ENCODE data around the gene SLC45A1.

DNA sequence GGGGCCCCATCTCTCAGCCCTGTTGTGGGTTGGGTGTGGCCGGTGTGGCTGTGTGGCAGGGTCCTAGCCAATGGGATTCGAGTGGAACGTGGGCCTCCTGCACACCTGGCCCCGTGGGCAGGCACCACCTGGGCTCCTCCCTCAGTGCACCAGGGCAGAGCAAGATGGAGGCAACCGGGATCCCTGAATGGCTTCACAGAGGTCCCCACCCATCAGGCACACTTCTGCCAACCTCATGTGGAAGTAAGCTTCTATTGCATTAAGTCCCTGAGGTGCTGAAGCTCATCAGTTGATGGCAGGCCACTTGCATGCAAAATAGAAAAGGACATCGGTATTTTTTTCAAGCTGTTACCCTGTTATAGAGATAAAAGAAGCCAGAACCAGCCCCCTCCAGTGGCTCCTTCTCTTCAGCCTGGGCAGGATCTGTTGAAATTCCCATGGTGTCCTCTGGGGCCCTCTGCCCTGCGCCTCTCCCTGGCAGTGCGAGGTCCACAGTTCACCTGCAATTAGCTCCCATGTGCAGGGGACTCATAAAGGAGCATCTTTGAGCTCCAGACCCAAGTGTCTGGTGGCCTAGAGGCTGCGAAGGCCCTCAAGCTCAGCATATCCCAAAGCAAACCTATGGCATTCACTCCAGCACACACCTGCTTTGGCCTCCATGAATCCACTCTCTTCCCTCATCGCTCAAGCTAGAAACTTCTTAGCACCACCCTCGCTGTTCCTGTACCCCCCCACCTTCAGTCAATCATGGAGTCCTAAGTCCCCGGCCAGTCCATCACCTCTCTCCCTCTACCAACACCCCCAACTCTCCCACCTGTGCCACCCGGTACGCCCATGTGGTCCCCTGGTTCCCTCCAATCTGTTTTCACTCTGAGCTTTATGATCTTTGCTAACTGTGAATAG lies 2.1 kb upstream of the SLC45A1 start:
- TF ChIP-seq SETDB1 (IDR thresholded peaks at IDR 0.05; ENCODE audit: low read length) (no peak), ZNF785 (CRISPR knock-in tag; IDR thresholded peaks at IDR 0.05) (no peak), ETV5 (CRISPR knock-in tag; IDR thresholded peaks at IDR 0.05; ENCODE audit: low read depth) (no peak), EP300 (IDR thresholded peaks at IDR 0.05; ENCODE audit: low read length) (no peak), HDAC6 (IDR thresholded peaks at IDR 0.05; ENCODE audit: low read depth, low read length) (no peak)
- TF ChIP-seq, protein P1, sequence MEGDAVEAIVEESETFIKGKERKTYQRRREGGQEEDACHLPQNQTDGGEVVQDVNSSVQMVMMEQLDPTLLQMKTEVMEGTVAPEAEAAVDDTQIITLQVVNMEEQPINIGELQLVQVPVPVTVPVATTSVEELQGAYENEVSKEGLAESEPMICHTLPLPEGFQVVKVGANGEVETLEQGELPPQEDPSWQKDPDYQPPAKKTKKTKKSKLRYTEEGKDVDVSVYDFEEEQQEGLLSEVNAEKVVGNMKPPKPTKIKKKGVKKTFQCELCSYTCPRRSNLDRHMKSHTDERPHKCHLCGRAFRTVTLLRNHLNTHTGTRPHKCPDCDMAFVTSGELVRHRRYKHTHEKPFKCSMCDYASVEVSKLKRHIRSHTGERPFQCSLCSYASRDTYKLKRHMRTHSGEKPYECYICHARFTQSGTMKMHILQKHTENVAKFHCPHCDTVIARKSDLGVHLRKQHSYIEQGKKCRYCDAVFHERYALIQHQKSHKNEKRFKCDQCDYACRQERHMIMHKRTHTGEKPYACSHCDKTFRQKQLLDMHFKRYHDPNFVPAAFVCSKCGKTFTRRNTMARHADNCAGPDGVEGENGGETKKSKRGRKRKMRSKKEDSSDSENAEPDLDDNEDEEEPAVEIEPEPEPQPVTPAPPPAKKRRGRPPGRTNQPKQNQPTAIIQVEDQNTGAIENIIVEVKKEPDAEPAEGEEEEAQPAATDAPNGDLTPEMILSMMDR (IDR thresholded peaks at IDR 0.05 in 2 of 3, conservative IDR thresholded peaks at IDR 0.05 in 1 of 3; ENCODE audit: insufficient read depth in 2 of 3, low read depth in 1 of 3, low read length in 3 of 3), result peak; percentile 27 to 65 (median 40); a peak in 4 of 6 replicates

All from K562 (cell line).